Activated naive CD4-positive, alpha-beta T cell treated with Interleukin-2 at 50 U/mL for 16 hours (primary cell): ENCODE results near the gene KLK12.
"Not testable (repeated sequence)": the region's sequence is repeated elsewhere in the genome, so short reads cannot be mapped to it uniquely, and the experiment has no call there.

Experiments used
- DNase-seq: peaks from one replicate; pipeline ENCODE4 v3.0.0-alpha.2; 2020

Gene KLK12

DNA sequence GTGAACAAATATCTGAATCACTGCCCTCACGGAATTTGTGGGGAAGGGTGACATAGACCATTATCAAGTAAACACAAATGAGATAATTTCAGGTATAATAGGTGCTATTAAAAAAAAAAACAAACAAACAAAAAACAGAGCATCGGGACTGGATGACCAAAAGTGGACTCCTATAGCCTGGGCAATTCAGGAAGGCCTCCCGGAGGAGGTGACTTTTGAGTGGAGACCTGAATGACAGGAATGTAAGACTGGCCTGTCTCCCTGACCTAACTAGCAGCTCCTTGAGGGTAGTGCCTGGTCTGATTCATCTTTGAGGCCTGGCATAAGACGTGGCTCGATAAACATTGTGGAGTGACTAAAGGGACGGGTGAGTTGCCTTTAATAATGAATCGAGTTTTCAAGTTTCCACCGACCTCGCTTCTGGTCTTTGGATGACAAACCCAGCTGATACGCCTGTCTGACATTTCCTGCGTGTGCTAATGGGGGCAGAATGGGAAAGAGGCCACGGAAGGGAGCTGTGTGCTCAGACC lies 22.1 kb downstream of the KLK12 start:
- no peak for DNase-seq

- no peak for DNase-seq
Measured at GRCh38 chr19:51010066-51010795, 24.6 kb downstream of the KLK12 start.

DNA sequence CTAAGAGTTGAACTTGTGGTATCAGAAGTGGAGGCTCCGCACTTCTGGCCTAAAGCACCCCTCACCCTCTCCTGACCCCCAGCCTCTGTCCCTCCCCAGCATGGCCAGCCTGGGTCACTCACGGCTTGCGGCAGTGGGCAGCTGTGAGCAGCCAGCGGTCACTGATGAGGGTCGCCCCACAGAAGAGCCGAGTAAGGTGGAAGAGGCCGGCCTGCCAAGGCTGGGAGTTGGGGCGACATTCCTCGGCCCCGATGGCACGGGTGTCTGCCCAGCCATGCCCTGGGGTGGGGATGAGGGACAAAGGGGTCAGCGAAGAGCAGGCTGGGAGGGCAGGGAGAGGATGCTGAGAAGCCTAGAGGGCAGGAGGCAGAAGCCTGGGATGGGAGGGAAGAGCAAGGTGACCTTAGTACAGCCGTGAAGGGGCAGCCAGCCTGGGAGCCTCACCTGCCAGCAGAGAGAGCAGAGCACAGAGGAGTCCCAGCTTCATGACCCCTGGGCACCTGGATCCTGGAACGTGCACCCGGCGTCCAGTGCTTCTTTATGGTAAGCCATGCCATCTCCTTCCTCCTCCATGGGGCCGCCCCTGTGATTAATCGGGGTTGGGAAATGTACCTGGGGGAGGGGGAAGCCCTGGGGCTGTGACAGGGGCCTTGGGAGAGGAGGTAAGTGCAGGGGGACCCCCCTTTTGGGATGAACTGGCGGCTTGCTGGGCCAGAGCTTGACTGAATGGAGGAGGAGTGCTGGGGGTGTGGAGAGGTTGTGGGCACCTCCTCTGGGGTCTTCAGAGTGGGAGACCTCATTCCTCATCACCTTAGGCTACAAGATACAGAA lies 25.5 kb downstream of the KLK12 start:
- no peak for DNase-seq

DNA sequence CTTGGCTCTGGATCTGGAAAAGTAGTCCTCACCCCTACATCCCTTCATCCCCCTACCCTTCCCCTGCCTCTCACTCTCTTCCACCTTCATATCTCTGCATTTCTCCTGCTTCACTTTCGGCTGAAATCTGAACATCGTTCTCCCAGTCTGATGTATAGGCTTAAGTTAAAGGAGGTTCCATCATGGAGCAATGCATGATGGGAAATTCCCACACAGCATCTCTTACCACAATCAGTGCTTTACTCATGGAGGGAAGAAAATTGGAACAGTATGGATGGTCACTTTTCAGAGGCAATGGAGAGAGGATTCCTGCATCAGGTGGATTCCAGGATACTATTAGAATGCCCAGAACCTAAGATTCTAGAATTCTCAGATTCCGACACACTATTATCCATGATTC lies 27.3 kb downstream of the KLK12 start:
- no peak for DNase-seq

GRCh38 chr19:51006406-51006805 lies 28.4 kb downstream of the KLK12 start:
- DNase-seq = no peak

- no peak for DNase-seq
Measured at GRCh38 chr19:51005248-51005647, 29.6 kb downstream of the KLK12 start.

DNA sequence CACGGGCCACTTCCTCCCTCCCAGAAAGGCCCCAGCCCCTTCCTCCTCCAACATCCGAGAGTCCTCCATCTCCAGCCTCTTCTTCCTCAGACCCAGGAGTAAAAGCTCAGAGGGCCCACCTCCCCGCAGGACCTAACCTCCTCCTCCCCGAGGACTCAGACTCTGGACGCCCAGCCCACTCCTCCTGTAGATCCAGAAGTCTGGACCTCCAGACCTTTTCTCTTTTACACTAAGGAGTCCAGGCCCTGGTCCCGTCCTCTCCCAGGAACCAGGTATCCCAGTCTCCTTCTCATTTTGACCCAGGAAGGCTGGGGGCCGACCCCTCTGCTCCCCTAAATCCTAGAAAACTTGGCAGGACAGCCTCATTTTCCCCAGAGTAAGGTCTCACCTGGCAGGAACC lies 31.5 kb downstream of the KLK12 start:
- no peak for DNase-seq

DNA sequence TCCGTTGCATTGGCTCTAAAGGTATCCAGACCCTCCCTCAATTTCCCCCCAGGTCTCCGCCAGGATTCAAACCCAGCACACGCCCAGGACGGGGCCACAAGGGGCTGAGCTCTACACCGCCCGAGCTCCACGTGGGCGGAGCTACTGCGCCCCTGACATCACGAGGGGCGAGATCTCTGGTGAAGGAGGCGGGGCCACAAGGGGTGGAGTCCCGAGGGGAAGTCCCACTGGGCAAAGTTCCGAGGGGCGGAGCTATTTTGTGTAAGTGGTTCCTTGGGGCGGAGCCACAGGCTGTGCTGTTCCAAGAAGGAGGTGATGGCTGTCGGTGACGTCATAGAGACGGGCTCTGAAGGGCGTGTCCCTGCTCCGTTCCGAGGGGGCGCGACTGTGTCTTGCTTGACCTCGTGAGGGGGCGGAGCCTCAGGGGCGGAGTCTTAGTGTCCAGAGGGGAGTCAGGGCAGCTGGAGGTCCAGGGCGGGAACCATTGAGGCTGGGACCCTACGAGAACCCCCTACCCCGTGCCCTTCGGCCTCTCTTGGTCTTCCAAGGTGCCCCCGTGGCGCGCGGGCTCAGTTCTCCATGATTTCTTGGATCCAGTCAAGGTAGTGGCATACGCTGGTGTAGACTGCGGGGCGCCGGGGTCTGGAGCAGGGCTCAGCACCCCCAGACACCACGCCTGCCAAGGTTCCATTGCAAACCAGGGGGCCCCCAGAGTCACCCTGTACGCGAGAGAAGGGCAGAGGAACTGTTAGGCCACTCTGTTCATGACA lies 32.1 kb downstream of the KLK12 start:
- no peak for DNase-seq

DNA sequence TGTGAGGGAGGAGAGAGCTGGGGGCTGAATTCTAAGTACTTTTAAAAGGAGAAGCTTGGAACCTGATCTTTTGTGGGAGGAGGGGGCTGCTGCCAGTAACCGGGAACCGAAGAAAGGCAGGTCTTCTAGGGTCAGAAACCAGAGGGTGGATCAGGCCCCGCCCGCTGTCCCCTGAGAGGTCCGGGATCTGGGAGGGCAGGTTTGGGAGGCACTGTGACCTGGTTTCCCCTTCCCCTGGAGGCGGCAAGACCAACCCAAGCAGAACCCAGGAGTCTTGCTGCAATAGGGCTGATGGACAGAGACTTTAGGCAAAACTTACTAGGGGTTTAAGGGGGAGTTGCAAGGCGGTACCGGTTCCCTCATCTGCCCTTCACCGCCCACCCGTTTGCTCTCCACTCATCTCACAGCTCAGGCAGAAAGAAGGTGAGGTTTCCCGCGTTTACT lies 32.7 kb downstream of the KLK12 start:
- DNase-seq = no peak

DNA sequence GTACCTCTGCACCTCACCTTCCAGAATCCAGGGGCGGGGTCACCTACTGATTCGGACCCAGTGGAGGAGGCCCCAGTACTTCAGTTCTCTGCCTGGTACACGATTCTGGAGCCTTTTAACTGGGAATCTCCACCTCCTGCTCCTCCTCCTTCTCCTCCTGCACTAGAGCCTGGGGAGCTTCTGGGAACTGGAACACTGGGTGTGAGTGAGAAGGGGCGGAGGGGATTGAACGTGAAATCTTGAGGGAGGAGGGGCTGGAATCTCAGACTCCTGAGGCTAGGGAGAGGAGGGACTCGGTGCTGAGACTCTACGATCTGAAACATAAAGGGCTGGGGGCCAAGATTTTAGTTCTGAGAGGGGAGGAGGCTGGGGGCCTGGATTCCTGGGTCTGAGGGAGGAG lies 33.3 kb downstream of the KLK12 start, which contains the start of gene KLK8:
TSS of gene KLK8 (minus strand) at position 90 of the 400 bp plus-strand sequence. CDS start 437 bp downstream, outside the sequence.
- DNase-seq = no peak

GRCh38 chr19:51000981-51001380 lies 33.8 kb downstream of the KLK12 start:
- DNase-seq = no peak

DNA sequence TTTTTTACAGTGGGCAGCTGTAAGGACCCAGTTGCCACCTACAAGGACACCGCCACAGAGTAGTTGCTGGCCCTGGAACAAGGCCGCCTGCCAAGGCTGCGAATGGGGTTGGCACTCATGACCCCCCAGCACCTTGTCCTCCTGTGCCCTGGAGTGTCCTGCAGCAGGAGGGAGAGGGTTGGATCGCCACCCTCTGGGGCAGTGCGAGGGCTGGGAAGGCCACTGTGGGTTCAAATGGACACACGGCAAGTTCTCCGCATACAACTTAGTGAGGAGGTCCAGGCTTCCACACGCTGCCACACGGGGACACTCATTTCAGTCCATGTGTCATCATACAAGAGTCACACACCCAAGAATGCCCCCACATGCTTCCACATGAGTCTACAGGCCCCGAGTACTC lies 34.4 kb downstream of the KLK12 start:
- no peak for DNase-seq

DNA sequence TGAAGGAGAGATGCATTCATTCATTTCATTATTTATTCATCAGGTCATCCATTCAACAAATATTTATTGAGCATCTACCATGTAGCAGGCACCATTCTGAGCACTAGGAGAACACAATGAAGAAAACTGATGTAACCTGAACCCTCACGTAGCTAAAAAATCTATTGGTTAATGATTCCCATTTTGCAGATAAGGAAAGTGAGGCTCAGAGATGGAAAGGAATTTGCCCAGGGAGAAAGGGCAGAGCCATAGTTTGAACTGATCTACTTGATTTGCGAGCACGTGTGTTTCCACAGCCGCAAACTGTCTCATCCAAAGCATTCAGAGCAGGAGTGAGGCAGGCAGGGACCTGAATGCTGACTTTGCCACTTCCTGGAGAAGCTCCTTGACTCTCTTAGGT lies 36.1 kb downstream of the KLK12 start:
- no peak for DNase-seq

GRCh38 chr19:50998061-50998460 lies 36.7 kb downstream of the KLK12 start:
- no peak for DNase-seq

DNA sequence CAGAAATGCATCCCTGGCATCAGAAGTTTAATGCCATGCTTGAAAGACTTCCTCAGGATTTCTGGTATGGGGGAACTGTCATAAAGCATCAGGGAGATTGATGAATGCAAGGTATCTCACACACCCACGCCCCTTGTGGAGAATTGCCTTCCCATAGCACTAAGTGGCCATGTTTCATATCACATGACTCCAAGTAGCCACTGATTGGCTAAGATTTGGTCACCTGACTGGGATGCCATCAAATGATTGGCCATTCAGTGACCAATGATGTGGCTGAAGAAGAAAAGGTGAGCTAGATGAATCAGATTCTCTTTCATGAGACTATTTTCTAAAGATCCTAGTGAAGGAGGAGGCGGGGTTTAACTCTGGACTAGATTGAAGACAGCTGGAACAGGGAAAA lies 40.7 kb downstream of the KLK12 start:
- DNase-seq = no peak

DNA sequence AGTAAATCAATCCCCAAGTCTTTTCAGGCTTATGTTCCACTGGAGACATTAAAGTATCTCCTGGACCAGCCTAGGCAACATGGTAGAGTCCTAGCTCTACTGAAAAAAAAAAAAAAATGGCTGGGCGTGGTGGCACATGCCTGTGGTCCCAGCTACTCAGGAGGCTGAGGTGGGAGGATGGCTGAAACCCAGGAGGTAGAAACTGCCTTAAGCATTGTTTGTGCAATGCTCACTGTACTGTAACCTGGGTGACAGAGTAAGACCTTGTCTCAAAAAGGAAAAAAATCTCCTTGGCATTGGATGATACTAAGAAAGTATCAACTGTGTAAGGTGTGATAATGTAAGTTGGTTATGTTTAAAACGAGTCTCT lies 42.2 kb downstream of the KLK12 start:
- DNase-seq = no peak

- DNase-seq = not testable (repeated sequence)
Measured at GRCh38 chr19:50984416-50984815, 50.4 kb downstream of the KLK12 start.

- no peak for DNase-seq
Measured at GRCh38 chr19:50983625-50984292, 51.0 kb downstream of the KLK12 start, which contains the start of gene KLK7. KLK7 (minus strand) TSS chr19:50983917; CDS start chr19:50982399, 1,518 bp downstream.

- no peak for DNase-seq
Measured at GRCh38 chr19:50982186-50982585, 52.6 kb downstream of the KLK12 start.

DNA sequence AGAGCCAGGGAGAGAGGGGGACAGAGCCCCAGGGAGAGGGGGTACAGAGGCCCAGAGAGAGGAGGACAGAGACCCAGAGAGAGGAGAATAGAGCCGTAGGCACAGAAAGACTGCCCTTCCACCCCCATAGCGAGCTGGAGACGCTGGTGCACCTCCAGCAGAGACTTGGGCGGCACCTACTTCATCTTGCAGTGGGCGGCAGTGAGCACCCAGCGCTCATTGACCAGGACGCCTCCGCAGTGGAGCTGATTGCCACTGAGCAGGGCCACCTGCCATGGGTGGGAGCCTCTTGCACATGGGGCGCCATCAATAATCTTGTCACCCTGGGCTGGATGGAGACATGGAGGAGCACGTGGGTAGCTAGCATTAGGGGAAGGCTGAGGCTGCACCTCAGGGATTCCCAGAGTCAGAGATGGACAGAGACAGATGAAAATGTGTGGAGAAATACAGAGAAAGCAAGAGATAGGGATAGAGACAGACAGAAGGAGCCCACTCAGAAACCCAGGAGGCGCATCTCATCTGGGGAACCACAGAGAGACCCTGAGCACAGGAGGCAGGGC lies 53.1 kb downstream of the KLK12 start:
- DNase-seq = no peak

DNA sequence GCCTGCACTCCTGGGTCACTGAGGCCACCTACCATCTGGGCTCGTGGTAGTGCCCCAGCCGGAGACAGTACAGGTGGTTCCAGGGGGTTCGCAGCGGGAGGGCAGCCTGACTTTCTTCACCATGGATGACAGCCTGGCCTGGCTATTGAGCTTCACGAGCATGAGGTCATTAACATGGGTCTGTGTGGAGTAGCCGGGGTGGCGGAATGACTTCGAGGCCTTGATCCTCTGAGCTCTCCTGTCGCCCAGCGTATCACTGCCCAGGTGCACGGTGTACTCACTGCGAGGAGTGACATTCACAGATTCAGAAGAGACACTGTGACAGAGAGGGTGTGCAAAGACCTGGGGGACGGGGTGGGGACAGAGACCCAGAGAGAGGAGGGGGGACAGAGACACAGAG lies 54.6 kb downstream of the KLK12 start:
- no peak for DNase-seq

DNA sequence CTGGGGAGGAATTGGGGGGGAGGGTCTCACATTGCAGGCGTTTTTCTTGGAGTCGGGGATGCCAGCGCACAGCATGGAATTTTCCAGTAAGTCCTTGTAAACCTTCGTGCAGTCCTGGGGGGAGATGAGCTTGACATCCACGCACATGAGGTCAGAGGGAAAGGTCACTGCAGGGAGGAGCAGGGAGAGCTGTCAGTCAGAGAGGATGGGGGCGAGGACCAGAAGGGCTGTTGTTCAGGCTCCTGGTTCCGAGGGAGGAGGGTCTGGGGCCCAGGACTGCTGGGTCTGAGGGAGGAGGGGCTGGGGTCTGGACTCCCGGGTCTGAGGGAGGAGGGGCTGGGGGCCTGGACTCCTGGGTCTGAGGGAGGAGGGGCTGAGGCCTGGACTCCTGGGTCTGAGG lies 55.0 kb downstream of the KLK12 start:
- no peak for DNase-seq
